H9 (cell line): ENCODE results near the gene TAS1R1. TPM values are rescaled to one million over a fixed set of nuclear protein-coding genes. Genes with fewer than 3 reads are reported as not detected.

Source experiments
- DNase-seq: peaks from one replicate; pipeline ENCODE4 v3.0.0-alpha.2; 2017
- H2AFZ ChIP-seq: one replicate; pipeline ENCODE4 v1.6.1; 2013; ENCODE audit warnings: mild to moderate bottlenecking, low read length, control low read depth, moderate library complexity
- H2AK5ac ChIP-seq: 2 replicates; pipeline ENCODE4 v1.6.1; 2013; ENCODE audit warnings: low read length, control low read depth, mixed read lengths; ENCODE audit not compliant: insufficient read length
- H2BK120ac ChIP-seq: one replicate; pipeline ENCODE4 v1.6.1; 2013; ENCODE audit warnings: low read depth, mild to moderate bottlenecking, low read length, control low read depth, inconsistent platforms; ENCODE audit not compliant: poor library complexity, severe bottlenecking
- H2BK12ac ChIP-seq: 2 replicates; pipeline ENCODE4 v1.6.1; 2013; ENCODE audit warnings: low read length, control low read depth, mixed read lengths, low read depth; ENCODE audit not compliant: insufficient read length
- H2BK15ac ChIP-seq: 2 replicates; pipeline ENCODE4 v1.6.1; 2013; ENCODE audit warnings: low read depth, low read length, control low read depth
- H2BK20ac ChIP-seq: one replicate; pipeline ENCODE4 v1.6.1; 2013; ENCODE audit warnings: low read depth, mild to moderate bottlenecking, low read length, control low read depth, inconsistent platforms; ENCODE audit not compliant: poor library complexity, severe bottlenecking
- H2BK5ac ChIP-seq: 2 replicates; pipeline ENCODE4 v1.6.1; 2013; ENCODE audit warnings: low read length, control low read depth, mixed read lengths; ENCODE audit not compliant: insufficient read length
- H3K14ac ChIP-seq: 2 replicates; pipeline ENCODE4 v1.6.1; 2013; ENCODE audit warnings: low read length, control low read depth; ENCODE audit not compliant: insufficient read depth
- H3K18ac ChIP-seq: 2 replicates; pipeline ENCODE4 v1.6.1; 2013; ENCODE audit warnings: low read depth, mild to moderate bottlenecking, mixed read lengths, low read length, control low read depth; ENCODE audit not compliant: insufficient read length
- H3K23ac ChIP-seq: 2 replicates; pipeline ENCODE4 v1.6.1; 2013; ENCODE audit warnings: low read length, control low read depth, mixed read lengths, low read depth; ENCODE audit not compliant: insufficient read length
- H3K23me2 ChIP-seq: 2 replicates; pipeline ENCODE4 v1.6.1; 2013; ENCODE audit warnings: low read depth, mild to moderate bottlenecking, mixed read lengths, low read length, control low read depth; ENCODE audit not compliant: insufficient read length, poor library complexity, severe bottlenecking
- H3K27ac ChIP-seq: 2 replicates; pipeline ENCODE4 v1.5.1; 2013; ENCODE audit warnings: low read length, control low read depth, mixed read lengths, low read depth; ENCODE audit not compliant: insufficient read length
- H3K27me3 ChIP-seq: 2 replicates; pipeline ENCODE4 v1.6.1; 2013; ENCODE audit warnings: low read length, control low read depth, inconsistent platforms; ENCODE audit not compliant: insufficient read depth
- H3K4ac ChIP-seq: 2 replicates; pipeline ENCODE4 v1.6.1; 2013; ENCODE audit warnings: low read depth, mild to moderate bottlenecking, control low read depth, inconsistent platforms, low read length, moderate library complexity
- H3K4me1 ChIP-seq: 2 replicates; pipeline ENCODE4 v1.6.1; 2013; ENCODE audit warnings: low read length, control low read depth, inconsistent platforms; ENCODE audit not compliant: insufficient read depth
- H3K4me2 ChIP-seq: 2 replicates; pipeline ENCODE4 v1.6.1; 2013; ENCODE audit warnings: low read length, control low read depth, mixed read lengths; ENCODE audit not compliant: insufficient read length, insufficient read depth
- H3K56ac ChIP-seq: 2 replicates; pipeline ENCODE4 v1.6.1; 2013; ENCODE audit warnings: low read depth, mild to moderate bottlenecking, mixed read lengths, low read length, control low read depth; ENCODE audit not compliant: insufficient read length
- H3K79me1 ChIP-seq: 2 replicates; pipeline ENCODE4 v1.6.1; 2013; ENCODE audit warnings: low read depth, mild to moderate bottlenecking, moderate library complexity, low read length, control low read depth, inconsistent platforms; ENCODE audit not compliant: insufficient read depth, poor library complexity, severe bottlenecking
- H3K79me2 ChIP-seq: 2 replicates; pipeline ENCODE4 v1.6.1; 2013; ENCODE audit warnings: low read length, control low read depth, inconsistent platforms; ENCODE audit not compliant: insufficient read depth
- H3K9ac ChIP-seq: 2 replicates; pipeline ENCODE4 v1.6.1; 2013; ENCODE audit warnings: low read length, control low read depth, mixed read lengths; ENCODE audit not compliant: insufficient read length; ENCODE audit errors: extremely low read depth
- H3K9me3 ChIP-seq: one replicate; pipeline ENCODE4 v1.6.1; 2013; ENCODE audit warnings: low read depth, low read length, inconsistent platforms; ENCODE audit not compliant: control insufficient read depth
- H3T11ph ChIP-seq: one replicate; pipeline ENCODE4 v1.6.1; 2013; ENCODE audit warnings: mild to moderate bottlenecking, low read length, control low read depth, inconsistent platforms
- H4K20me1 ChIP-seq: one replicate; pipeline ENCODE4 v1.6.1; 2013; ENCODE audit not compliant: control insufficient read depth, insufficient read length, insufficient read depth
- H4K5ac ChIP-seq: 2 replicates; pipeline ENCODE4 v1.6.1; 2013; ENCODE audit warnings: low read depth, mild to moderate bottlenecking, mixed read lengths, low read length, control low read depth; ENCODE audit not compliant: insufficient read length
- H4K8ac ChIP-seq: replicated peaks from 2 replicates; pipeline ENCODE4 v1.6.1; 2013; ENCODE audit warnings: low read length, control low read depth, mixed read lengths, low read depth; ENCODE audit not compliant: insufficient read length
- H4K91ac ChIP-seq: 2 replicates; pipeline ENCODE4 v1.6.1; 2013; ENCODE audit warnings: low read depth, mild to moderate bottlenecking, moderate library complexity, mixed read lengths, low read length, control low read depth; ENCODE audit not compliant: insufficient read length
- H3K27ac Mint-ChIP-seq, 3 experiments: 2 replicates in 2 of 3; 3 replicates in 1 of 3; pipeline ENCODE4 v1.8.0; 2020 to 2021; ENCODE audit warnings: mixed read lengths in 3 of 3, mild to moderate bottlenecking in 1 of 3, moderate library complexity in 1 of 3
- H3K27me3 Mint-ChIP-seq: 2 replicates; pipeline ENCODE4 v1.8.0; 2021; ENCODE audit warnings: low read depth, mild to moderate bottlenecking, moderate library complexity, mixed read lengths
- H3K36me3 Mint-ChIP-seq, 3 experiments: 2 replicates in 2 of 3; 3 replicates in 1 of 3; pipeline ENCODE4 v1.8.0; 2020 to 2021; ENCODE audit warnings: low read depth in 3 of 3, mixed read lengths in 3 of 3; ENCODE audit not compliant: insufficient read depth in 1 of 3
- H3K4me1 Mint-ChIP-seq, 2 experiments: 2 replicates each; pipeline ENCODE4 v1.8.0; 2020; ENCODE audit warnings: mixed read lengths in 2 of 2
- H3K4me3 Mint-ChIP-seq, 2 experiments: 2 replicates in 1 of 2; 3 replicates in 1 of 2; pipeline ENCODE4 v1.8.0; 2020 to 2021; ENCODE audit warnings: mild to moderate bottlenecking in 2 of 2, mixed read lengths in 2 of 2, moderate library complexity in 1 of 2
- H3K9me3 Mint-ChIP-seq, 2 experiments: 2 replicates in 1 of 2; 3 replicates in 1 of 2; pipeline ENCODE4 v1.8.0; 2020; ENCODE audit warnings: mild to moderate bottlenecking in 2 of 2, mixed read lengths in 2 of 2, moderate library complexity in 1 of 2
- CTCF ChIP-seq: fragments of 200-600 bp; sonication (generic); conservative IDR thresholded peaks from 3 replicates; pipeline ENCODE4 v1.8.0; 2021; ENCODE audit warnings: antibody characterized with exemption, mild to moderate bottlenecking
- WGBS: extraction: QIAGEN DNeasy Blood & Tissue Kit; methylation state at CpG from one replicate; pipeline ENCODE4 v1.1.7; 2013; ENCODE audit warnings: missing lambda C conversion rate, low lambda C conversion rate, mixed read lengths; ENCODE audit not compliant: insufficient read length; ENCODE audit errors: extremely low coverage; 5-methylcytosine and 5-hydroxymethylcytosine counted together
- total RNA-seq: library from RNA; stranded (reverse); gene quantifications from 2 replicates; pipeline ENCODE4 v1.2.1, GENCODE V29; 2021

Gene TAS1R1
- total RNA-seq, 1 experiment from 2014 or later = not detected

GRCh38 chr1:6593810-6594209, 38.7 kb downstream of the TAS1R1 start:
- Histone ChIP-seq H3K27me3 (no peaks in the 10 kb centered on the region), H3K79me2 (no peaks in the 10 kb centered on the region; the same call in 1 of the 2 replicates), H2BK12ac (no peak overlapping the region), H2AFZ (no peak overlapping the region), H3K9me3 (no peaks in the 10 kb centered on the region), H3K27ac (no peak overlapping the region), H4K5ac (no peak overlapping the region), H2BK5ac (no peak overlapping the region), H4K20me1 (no peaks in the 10 kb centered on the region), H2AK5ac (no peak overlapping the region), H4K8ac (no peak overlapping the region), H3K4me2 (no peak overlapping the region), H2BK15ac (no peak overlapping the region), H3K4ac (no peak overlapping the region), H2BK20ac (no peak overlapping the region), H3K56ac (no peak overlapping the region), H3K23ac (no peak overlapping the region), H2BK120ac (no peak overlapping the region), H3T11ph (no peak overlapping the region), H4K91ac (no peak overlapping the region), H3K14ac (no peak overlapping the region), H3K4me1 (no peaks in the 10 kb centered on the region), H3K18ac (no peak overlapping the region), H3K9ac (no peak overlapping the region), H3K23me2 (no peaks in the 10 kb centered on the region), H3K79me1 (no peaks in the 10 kb centered on the region)
- Mint-ChIP-seq H3K4me1 (0 out of 4 replicates have a peak, but pooled peaks cover 0 to 2% of the 10 kb centered on the region in 2 experiments), H3K4me3 (no peak overlapping the region), H3K9me3 (no peaks in the 10 kb centered on the region), H3K36me3 (peaks cover 23 to 77% (median 59%) of the 10 kb centered on the region in 3 experiments; a peak in 6 of 7 replicates), H3K27me3 (no peaks in the 10 kb centered on the region), H3K27ac (no peak overlapping the region)
- DNase-seq = no peak
- TF ChIP-seq CTCF = no peak
- WGBS = no CpG with 5 or more reads among the region's 15 CpGs
